Measurements from ENCODE around the gene SH3RF3.

GRCh38 chr2:109098921-109099273 lies 30.1 kb upstream of the SH3RF3 start:
- no peak for TF ChIP-seq CTCF (IDR thresholded peaks at IDR 0.05)
- TF ChIP-seq POLR2AphosphoS5 (IDR thresholded peaks at IDR 0.05; ENCODE audit: insufficient read depth in 1 of 2, low read depth in 1 of 2) = no peak

Data from vagina (tissue), 2 donors.